Muscle of leg (tissue), 11 donors: ENCODE data around the gene FLACC1. TPM values are rescaled to one million over a fixed set of nuclear protein-coding genes. Genes with fewer than 3 reads are reported as not detected.
"Not testable (repeated sequence)": the region's sequence is repeated elsewhere in the genome, so short reads cannot be mapped to it uniquely, and the experiment has no call there.

Experiments
- DNase-seq: peaks from one replicate; pipeline ENCODE4 v3.0.0; 2013
- H3K27ac ChIP-seq: one replicate; pipeline ENCODE4 v1.5.1; 2013; ENCODE audit warnings: mild to moderate bottlenecking, low read length, control low read depth
- H3K27me3 ChIP-seq: one replicate; pipeline ENCODE4 v1.6.1; 2013; ENCODE audit warnings: low read length; ENCODE audit not compliant: control insufficient read depth, insufficient read depth
- H3K36me3 ChIP-seq: one replicate; pipeline ENCODE4 v1.6.1; 2013; ENCODE audit warnings: low read length; ENCODE audit not compliant: control insufficient read depth, insufficient read depth
- H3K4me1 ChIP-seq: one replicate; pipeline ENCODE4 v1.6.1; 2013; ENCODE audit warnings: low read length; ENCODE audit not compliant: control insufficient read depth, insufficient read depth
- H3K4me3 ChIP-seq: one replicate; pipeline ENCODE4 v1.5.1; 2013; ENCODE audit warnings: low read length, control low read depth
- H3K9me3 ChIP-seq: replicated peaks from 2 replicates; pipeline ENCODE4 v1.6.1; 2013; ENCODE audit warnings: low read depth, low read length; ENCODE audit not compliant: control insufficient read depth
- WGBS: methylation state at CpG from one replicate; pipeline ENCODE4 v1.1.5; 2013; ENCODE audit warnings: missing lambda C conversion rate; ENCODE audit not compliant: insufficient coverage; 5-methylcytosine and 5-hydroxymethylcytosine counted together
- polyA plus RNA-seq, 8 donors: library from polyadenylated mRNA; unstranded; fragments of 120-200 nt; gene quantifications; one replicate each; pipeline versions ENCODE4 v1.2.1 to v1.2.3, GENCODE V29; 2013; ENCODE audit warnings: inconsistent platforms in 1 of 8, low replicate concordance in 1 of 8; ENCODE audit not compliant: insufficient read length in 8 of 8, insufficient read depth in 1 of 8
- total RNA-seq: library from RNA; stranded (reverse); fragments of 120-200 nt; gene quantifications from one replicate; pipeline ENCODE4 v1.2.4, GENCODE V29; 2013

Gene FLACC1
- total and polyA plus RNA-seq, 9 donors, result 0.90 to 2.3 (median 1.5) TPM

DNA sequence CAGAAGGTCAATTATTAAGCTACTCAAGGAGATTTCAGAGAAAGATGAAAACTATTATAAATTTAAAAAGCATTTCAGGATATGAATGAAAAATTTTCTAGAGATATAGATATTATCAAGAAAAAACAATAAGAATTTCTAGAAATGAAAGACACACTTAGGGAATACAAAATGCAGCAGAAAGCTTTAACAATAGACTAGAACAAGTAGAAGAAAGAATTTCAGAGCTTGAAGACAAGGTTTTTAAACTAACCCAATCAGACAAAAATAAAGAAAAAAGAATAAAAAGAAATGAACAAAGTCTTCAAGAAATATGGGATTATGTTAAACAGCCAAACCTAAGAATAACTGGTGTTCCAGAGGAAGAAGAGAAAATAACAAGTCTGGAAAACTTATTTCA lies 34.4 kb downstream of the FLACC1 start:
- no peak for DNase-seq
- H3K4me3 ChIP-seq, result no peak overlapping the region
- no peaks in the 10 kb centered on the region for H3K27me3 ChIP-seq
- H3K4me1 ChIP-seq, result no peaks in the 10 kb centered on the region
- no peak overlapping the region for H3K27ac ChIP-seq
- peaks cover 21% of the 10 kb centered on the region for H3K9me3 ChIP-seq
- no peaks in the 10 kb centered on the region for H3K36me3 ChIP-seq

DNA sequence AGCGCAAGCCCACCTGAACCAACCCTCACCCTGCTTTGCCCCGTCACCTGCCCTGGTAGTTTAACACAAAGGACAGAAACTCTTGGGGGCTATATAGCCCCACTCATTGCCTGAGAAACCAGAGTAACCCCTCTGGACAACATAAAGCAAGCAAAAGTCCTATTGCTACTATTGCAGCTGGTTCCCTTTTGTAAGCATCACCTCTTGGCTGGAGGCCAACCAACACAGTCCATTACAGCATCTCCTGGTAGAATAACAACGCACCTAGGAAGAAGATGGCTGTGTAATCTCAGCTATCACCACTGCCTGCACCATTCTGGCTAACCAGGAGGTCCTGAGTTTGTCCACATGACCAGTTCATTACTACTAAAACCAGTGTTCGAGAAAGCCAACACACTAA lies 36.4 kb downstream of the FLACC1 start:
- no peak for DNase-seq
- Histone ChIP-seq H3K9me3 (peaks cover 18% of the 10 kb centered on the region), H3K27ac (no peak overlapping the region), H3K36me3 (no peaks in the 10 kb centered on the region), H3K4me3 (no peak overlapping the region), H3K27me3 (no peaks in the 10 kb centered on the region), H3K4me1 (no peaks in the 10 kb centered on the region)
- 78% methylated on average over 4 of the region's 4 CpGs for WGBS

GRCh38 chr2:201320257-201320656 lies 36.9 kb downstream of the FLACC1 start:
- H3K27ac ChIP-seq, result no peak overlapping the region
- peaks cover 18% of the 10 kb centered on the region for H3K9me3 ChIP-seq
- no peak for DNase-seq
- no peak overlapping the region for H3K4me3 ChIP-seq
- no peaks in the 10 kb centered on the region for H3K36me3 ChIP-seq
- no peaks in the 10 kb centered on the region for H3K27me3 ChIP-seq
- no peaks in the 10 kb centered on the region for H3K4me1 ChIP-seq
- WGBS, result 70% methylated on average over 4 of the region's 4 CpGs

DNA sequence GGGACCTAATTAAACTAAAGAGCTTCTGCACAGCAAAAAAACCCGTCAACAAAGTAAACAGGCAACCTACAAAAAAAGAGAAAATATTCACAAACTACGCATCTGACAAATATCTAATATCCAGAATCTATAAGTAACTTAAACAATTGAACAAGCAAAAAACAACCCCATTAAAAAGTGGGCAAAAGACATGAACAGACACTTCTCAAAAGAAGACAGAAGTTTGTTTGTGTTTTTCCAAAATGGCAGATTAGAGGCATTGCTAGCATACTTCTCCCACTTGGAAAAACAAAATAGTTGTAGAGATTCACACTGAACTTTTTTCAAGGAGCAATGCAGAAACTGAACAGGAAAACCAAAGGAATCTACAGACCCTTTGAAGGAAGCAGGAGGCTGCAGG lies 37.6 kb downstream of the FLACC1 start:
- no peaks in the 10 kb centered on the region for H3K27me3 ChIP-seq
- H3K36me3 ChIP-seq, result no peaks in the 10 kb centered on the region
- no peak overlapping the region for H3K27ac ChIP-seq
- DNase-seq, result no peak
- H3K4me1 ChIP-seq, result no peaks in the 10 kb centered on the region
- no peak overlapping the region for H3K4me3 ChIP-seq
- H3K9me3 ChIP-seq, result peaks cover 18% of the 10 kb centered on the region
- no CpG with 5 or more reads among the region's 2 CpGs for WGBS

- H3K27me3 ChIP-seq, result no peaks in the 10 kb centered on the region
- no peak overlapping the region for H3K4me3 ChIP-seq
- no peaks in the 10 kb centered on the region for H3K4me1 ChIP-seq
- peaks cover 2% of the 10 kb centered on the region for H3K36me3 ChIP-seq
- no peak for DNase-seq
- 86% methylated on average over 3 of the region's 5 CpGs for WGBS
- H3K9me3 ChIP-seq, result no peaks in the 10 kb centered on the region
- no peak overlapping the region for H3K27ac ChIP-seq
Measured at GRCh38 chr2:201313362-201313761, 43.8 kb downstream of the FLACC1 start.

DNA sequence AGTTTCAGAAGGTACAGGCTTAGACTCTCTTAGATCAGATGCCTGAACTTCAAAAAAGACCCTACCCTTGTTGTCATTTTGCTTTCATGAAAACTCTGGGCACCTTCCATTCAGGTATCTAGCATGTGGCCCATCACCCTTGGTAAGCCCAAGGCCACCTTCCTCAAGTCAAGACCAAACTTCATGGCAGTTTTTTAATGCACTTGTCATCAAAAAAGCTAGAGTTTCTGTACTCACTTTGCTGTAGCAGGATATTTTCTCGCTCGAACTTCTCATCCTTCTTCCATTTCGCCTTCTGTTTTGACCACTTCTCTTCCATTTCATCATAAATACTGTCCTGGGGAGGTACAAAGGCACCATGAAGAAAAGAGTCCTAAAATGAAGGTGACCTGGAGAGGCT lies 48.2 kb downstream of the FLACC1 start:
- Histone ChIP-seq H3K9me3 (no peaks in the 10 kb centered on the region), H3K36me3 (peaks cover 4% of the 10 kb centered on the region), H3K27ac (no peak overlapping the region), H3K27me3 (no peaks in the 10 kb centered on the region), H3K4me3 (no peak overlapping the region), H3K4me1 (no peaks in the 10 kb centered on the region)
- WGBS, result no CpG with 5 or more reads among the region's 3 CpGs
- no peak for DNase-seq

DNA sequence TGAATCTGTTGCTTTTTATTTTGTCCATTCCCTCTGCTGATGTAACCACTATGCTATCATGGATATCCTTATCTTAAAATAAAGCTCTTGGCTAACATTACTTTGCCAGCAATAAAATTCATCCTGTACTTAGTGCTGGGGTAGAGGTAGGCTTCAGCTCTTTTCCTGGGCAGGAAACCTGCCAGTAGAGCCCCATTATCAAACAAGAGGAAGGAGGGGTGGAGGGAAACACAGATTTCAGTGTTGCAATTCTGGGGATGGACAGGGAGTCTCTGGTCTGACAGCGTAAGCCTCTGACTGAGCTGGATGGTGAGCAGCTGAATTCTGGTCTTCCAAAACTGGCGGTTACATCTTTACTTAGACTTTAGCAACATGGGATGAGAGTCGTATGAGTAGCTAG lies 49.3 kb downstream of the FLACC1 start:
- Histone ChIP-seq H3K36me3 (peaks cover 4% of the 10 kb centered on the region), H3K27me3 (no peaks in the 10 kb centered on the region), H3K4me1 (no peaks in the 10 kb centered on the region), H3K4me3 (no peak overlapping the region), H3K27ac (no peak overlapping the region), H3K9me3 (no peaks in the 10 kb centered on the region)
- WGBS, result 100% methylated on average over 2 of the region's 3 CpGs
- DNase-seq, result no peak

GRCh38 chr2:201299929-201300328 lies 57.2 kb downstream of the FLACC1 start:
- DNase-seq, H3K27me3 ChIP-seq, H3K4me1 ChIP-seq, H3K36me3 ChIP-seq, H3K4me3 ChIP-seq, H3K27ac ChIP-seq, H3K9me3 ChIP-seq: not testable (repeated sequence)
- 97% methylated on average over 5 of the region's 11 CpGs for WGBS

- Histone ChIP-seq H3K4me3 (no peak overlapping the region), H3K27me3 (no peaks in the 10 kb centered on the region), H3K9me3 (no peaks in the 10 kb centered on the region), H3K4me1 (no peaks in the 10 kb centered on the region), H3K36me3 (no peaks in the 10 kb centered on the region), H3K27ac (no peak overlapping the region)
- no peak for DNase-seq
- WGBS, result 71% methylated on average over 1 of the region's 3 CpGs
Measured at GRCh38 chr2:201298462-201299052, 58.6 kb downstream of the FLACC1 start.

- H3K36me3 ChIP-seq, H3K27me3 ChIP-seq, DNase-seq, H3K27ac ChIP-seq, H3K9me3 ChIP-seq, H3K4me3 ChIP-seq, H3K4me1 ChIP-seq: not testable (repeated sequence)
- 85% methylated on average over 13 of the region's 15 CpGs for WGBS
Measured at GRCh38 chr2:201290457-201291148, 66.5 kb downstream of the FLACC1 start.

- Histone ChIP-seq H3K27ac (no peak overlapping the region), H3K4me3 (no peak overlapping the region), H3K4me1 (no peaks in the 10 kb centered on the region), H3K36me3 (peaks cover 8% of the 10 kb centered on the region), H3K9me3 (no peaks in the 10 kb centered on the region), H3K27me3 (no peaks in the 10 kb centered on the region)
- 100% methylated on average over 1 of the region's 1 CpG for WGBS
- DNase-seq, result no peak
Measured at GRCh38 chr2:201285499-201285898, 71.6 kb downstream of the FLACC1 start.
